Left lung (tissue), 10 donors: Measurements from ENCODE around the gene SOD3. TPM values are rescaled to one million over a fixed set of nuclear protein-coding genes. Genes with fewer than 3 reads are reported as not detected.

Experiments used
- ATAC-seq: fragments of 200-7000 bp; cut with Tn5 transposase; one replicate; pipeline ENCODE4 v1.9.1; 2020; ENCODE audit warnings: moderate library complexity
- DNase-seq, 4 donors: peaks; one replicate each; pipeline ENCODE4 v3.0.0-alpha.2; 2013 to 2020
- H3K27ac ChIP-seq, 2 donors: fragments of 200-600 bp; sonication (generic) in 1 of 2; one replicate each; pipeline versions ENCODE4 v1.5.0 to v1.8.0; 2020 to 2021
- H3K27me3 ChIP-seq, 2 donors: fragments of 200-600 bp; sonication (generic) in 1 of 2; one replicate each; pipeline versions ENCODE4 v1.5.0 to v1.8.0; 2020 to 2021
- H3K36me3 ChIP-seq, 2 donors: fragments of 200-600 bp; sonication (generic) in 1 of 2; one replicate each; pipeline versions ENCODE4 v1.5.0 to v1.8.0; 2020 to 2021
- H3K4me1 ChIP-seq, 2 donors: fragments of 200-600 bp; one replicate each; pipeline ENCODE4 v1.8.0; 2021
- H3K4me3 ChIP-seq, 2 donors: fragments of 200-600 bp; sonication (generic) in 1 of 2; one replicate each; pipeline versions ENCODE4 v1.5.0 to v1.8.0; 2020 to 2021; ENCODE audit warnings: mild to moderate bottlenecking in 1 of 2
- H3K9me3 ChIP-seq, 2 donors: fragments of 200-600 bp; sonication (generic) in 1 of 2; one replicate each; pipeline versions ENCODE4 v1.5.0 to v1.8.0; 2020 to 2021
- intact Hi-C, 2 donors: fragments of 100-400 bp; cut with DNase I; formaldehyde crosslinking; loops; one replicate each; pipeline versions ENCODE4 v1.11.2 to v1.14.2; 2022
- polyA plus RNA-seq, 6 donors: library from polyadenylated mRNA; unstranded; fragments of 120-200 nt; gene quantifications; one replicate each; pipeline ENCODE4 v1.2.1, GENCODE V29; 2013; ENCODE audit not compliant: insufficient read length in 6 of 6
- total RNA-seq, 2 donors: library from RNA; stranded (reverse); fragmentation: NEBNext Ultra II Directional; extraction: Animal tissue kit (Norgen Biotek cat#: 25700); gene quantifications; one replicate each; pipeline ENCODE4 v1.2.1, GENCODE V29; 2021
- TF ChIP-seq, protein P1 (sequence below), 2 donors: fragments of 200-600 bp; sonication (generic) in 1 of 2; IDR thresholded peaks; one replicate each; pipeline versions ENCODE4 v1.5.0 to v1.8.0; 2021; ENCODE audit warnings: antibody characterized with exemption in 2 of 2
- donor health status: DM: no; HTN: yes; CAD: no.
- donor health status: DM: no; HTN: no; CAD: no.

SOD3 gene
- total and polyA plus RNA-seq, 8 donors = 12.6 to 236 (median 17.5) TPM

DNA sequence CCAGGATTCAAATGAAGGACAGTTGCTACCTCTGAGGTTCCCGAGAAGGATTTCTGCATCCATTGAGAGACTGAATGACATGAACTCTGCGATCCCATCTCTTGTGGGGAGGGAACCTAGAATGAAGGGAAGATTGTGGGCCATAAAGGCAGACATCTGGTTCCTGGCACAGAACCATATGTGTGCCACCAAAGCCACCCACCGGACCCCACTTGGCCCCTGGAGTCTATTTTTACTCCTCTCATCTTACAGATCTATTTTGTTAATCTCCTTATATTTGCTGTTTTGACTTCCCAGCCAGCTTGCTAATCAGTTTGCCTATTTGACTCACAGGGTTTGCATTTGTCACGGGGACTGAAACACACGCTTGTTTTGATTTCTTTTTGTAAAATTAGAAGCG, 7.3 kb downstream of the SOD3 start:
- DNase-seq = no peak
- TF ChIP-seq, protein P1, sequence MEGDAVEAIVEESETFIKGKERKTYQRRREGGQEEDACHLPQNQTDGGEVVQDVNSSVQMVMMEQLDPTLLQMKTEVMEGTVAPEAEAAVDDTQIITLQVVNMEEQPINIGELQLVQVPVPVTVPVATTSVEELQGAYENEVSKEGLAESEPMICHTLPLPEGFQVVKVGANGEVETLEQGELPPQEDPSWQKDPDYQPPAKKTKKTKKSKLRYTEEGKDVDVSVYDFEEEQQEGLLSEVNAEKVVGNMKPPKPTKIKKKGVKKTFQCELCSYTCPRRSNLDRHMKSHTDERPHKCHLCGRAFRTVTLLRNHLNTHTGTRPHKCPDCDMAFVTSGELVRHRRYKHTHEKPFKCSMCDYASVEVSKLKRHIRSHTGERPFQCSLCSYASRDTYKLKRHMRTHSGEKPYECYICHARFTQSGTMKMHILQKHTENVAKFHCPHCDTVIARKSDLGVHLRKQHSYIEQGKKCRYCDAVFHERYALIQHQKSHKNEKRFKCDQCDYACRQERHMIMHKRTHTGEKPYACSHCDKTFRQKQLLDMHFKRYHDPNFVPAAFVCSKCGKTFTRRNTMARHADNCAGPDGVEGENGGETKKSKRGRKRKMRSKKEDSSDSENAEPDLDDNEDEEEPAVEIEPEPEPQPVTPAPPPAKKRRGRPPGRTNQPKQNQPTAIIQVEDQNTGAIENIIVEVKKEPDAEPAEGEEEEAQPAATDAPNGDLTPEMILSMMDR (IDR thresholded peaks at IDR 0.05) = no peak
- ATAC-seq = no peak
- Histone ChIP-seq H3K4me3 (no peak overlapping the region), H3K9me3 (no peaks in the 10 kb centered on the region), H3K4me1 (peaks cover 0 to 12% of the 10 kb centered on the region in 2 donors), H3K36me3 (peaks cover 0 to 4% of the 10 kb centered on the region in 2 donors), H3K27me3 (peaks cover 7 to 47% of the 10 kb centered on the region in 2 donors), H3K27ac (no peak overlapping the region)
- intact Hi-C loops = no loop called here

DNA sequence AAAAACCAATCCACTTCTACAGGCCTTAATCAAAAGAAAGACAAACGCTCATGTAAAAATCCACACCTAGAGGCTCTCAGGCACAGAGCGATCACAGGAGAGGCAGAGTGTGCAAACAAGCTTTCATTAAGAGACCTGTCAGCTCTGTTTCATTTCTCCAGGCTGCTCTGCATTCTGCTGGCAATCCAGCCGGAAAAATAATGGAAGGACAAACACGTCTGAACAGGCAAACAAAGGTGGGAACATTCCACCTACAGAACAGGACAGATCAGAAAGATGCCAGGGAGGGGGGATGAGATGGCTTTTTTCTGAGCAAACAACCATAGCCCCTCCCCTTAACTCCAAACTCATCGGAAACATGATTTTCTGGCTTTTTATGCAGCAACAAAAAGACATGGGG, 9.7 kb downstream of the SOD3 start:
- no peak for DNase-seq
- Histone ChIP-seq H3K36me3 (peaks cover 0 to 24% of the 10 kb centered on the region in 2 donors), H3K9me3 (no peaks in the 10 kb centered on the region), H3K27ac (no peak overlapping the region), H3K27me3 (peaks cover 0 to 23% of the 10 kb centered on the region in 2 donors), H3K4me3 (no peak overlapping the region), H3K4me1 (peaks cover 0 to 5% of the 10 kb centered on the region in 2 donors)
- TF ChIP-seq, protein P1 (IDR thresholded peaks at IDR 0.05) = no peak
- intact Hi-C loops = no loop called here
- peak; percentile 81 for ATAC-seq

DNA sequence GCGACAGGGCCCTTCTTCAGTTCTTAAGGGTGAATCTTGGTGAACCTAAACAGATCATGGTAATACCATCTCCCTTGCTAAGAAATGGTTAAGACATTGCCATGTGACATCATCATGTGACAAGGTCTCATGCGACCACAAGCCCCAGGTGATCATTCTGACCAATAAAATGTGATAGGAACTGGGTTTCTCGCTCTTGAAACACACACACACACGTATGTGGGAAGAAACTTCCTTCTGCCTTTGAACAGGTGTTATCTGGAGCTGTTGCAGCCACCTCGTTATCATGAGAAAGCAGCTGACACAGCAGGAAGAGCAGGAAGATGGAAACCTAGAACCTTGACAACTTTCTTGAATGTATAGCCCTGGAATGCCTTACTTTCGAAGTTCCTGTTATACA, 10.2 kb downstream of the SOD3 start:
- H3K4me3 ChIP-seq = no peak overlapping the region
- TF ChIP-seq, protein P1 (IDR thresholded peaks at IDR 0.05) = no peak
- H3K27me3 ChIP-seq = peaks cover 0 to 18% of the 10 kb centered on the region in 2 donors
- peaks cover 0 to 27% of the 10 kb centered on the region in 2 donors for H3K36me3 ChIP-seq
- intact Hi-C loops = no loop called here
- H3K4me1 ChIP-seq = no peaks in the 10 kb centered on the region
- H3K27ac ChIP-seq = no peak overlapping the region
- DNase-seq = no peak
- no peaks in the 10 kb centered on the region for H3K9me3 ChIP-seq
- ATAC-seq = no peak

DNA sequence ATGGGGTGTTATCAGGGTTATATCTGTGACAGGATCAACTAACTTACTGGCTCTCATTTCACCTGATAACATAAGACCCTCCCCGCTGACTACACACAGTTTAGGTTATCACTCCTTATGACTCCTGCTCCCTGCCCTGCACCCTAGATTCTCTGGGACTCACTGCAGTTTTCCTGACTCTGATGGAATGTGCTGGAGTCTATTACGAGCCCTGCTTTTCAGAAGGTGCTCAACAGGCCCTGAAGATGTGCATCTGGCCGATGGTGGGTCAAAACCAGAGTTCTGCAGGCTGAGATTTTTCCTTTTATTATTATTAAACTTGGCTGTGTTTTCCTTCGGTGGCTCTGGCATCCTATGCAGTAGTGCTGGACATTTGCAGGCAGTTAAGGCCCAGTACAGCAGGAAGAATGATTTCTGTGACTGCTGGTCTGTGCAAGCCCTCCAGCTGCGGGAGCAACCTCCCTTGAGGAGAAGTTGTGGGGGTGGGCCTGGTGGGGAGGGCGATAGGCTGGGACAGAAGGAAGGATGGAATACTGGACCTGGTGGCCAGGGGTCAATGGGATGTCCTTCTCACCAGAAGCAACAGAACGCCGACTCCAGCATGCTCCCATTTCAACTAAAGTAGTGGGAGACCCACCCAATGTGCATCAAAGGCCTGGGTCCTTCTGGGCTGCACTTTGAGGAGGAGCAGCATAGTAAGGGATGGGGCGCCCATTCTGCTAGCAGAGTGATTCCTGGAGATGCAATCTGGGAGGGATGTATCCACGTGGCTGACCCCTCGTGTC, 11.0 kb downstream of the SOD3 start:
- H3K4me1 ChIP-seq = no peaks in the 10 kb centered on the region
- H3K27ac ChIP-seq = no peak overlapping the region
- ATAC-seq (no peak), DNase-seq (no peak)
- H3K36me3 ChIP-seq = peaks cover 0 to 27% of the 10 kb centered on the region in 2 donors
- intact Hi-C loops = no loop called here
- TF ChIP-seq, protein P1 (IDR thresholded peaks at IDR 0.05) = no peak
- peaks cover 0 to 9% of the 10 kb centered on the region in 2 donors for H3K27me3 ChIP-seq
- no peak overlapping the region for H3K4me3 ChIP-seq
- no peaks in the 10 kb centered on the region for H3K9me3 ChIP-seq

DNA sequence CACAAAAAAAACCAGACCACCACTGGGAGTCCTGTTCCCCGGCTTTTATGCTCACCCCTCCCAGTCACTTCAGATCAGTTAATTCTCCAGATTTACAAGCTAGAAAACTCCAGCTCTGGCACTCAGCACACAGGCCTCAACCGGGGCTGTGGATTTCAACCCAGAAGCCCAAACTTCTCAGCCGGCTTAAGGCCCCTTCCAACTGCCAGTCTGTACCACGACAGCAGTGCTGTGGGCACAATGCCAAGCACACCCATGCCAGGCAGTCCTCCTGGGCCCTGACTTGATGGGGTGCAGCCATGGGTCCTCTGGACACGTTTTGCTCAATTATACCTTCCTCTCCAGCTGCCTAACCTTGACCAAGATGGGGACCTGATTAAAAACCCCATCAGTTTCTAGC, 12.2 kb downstream of the SOD3 start:
- Histone ChIP-seq H3K4me3 (no peak overlapping the region), H3K27me3 (no peaks in the 10 kb centered on the region), H3K9me3 (peaks cover 0 to 2% of the 10 kb centered on the region in 2 donors), H3K36me3 (peaks cover 0 to 32% of the 10 kb centered on the region in 2 donors), H3K4me1 (no peaks in the 10 kb centered on the region), H3K27ac (no peak overlapping the region)
- intact Hi-C loops = no loop called here
- DNase-seq (no peak), ATAC-seq (no peak)
- TF ChIP-seq, protein P1 (IDR thresholded peaks at IDR 0.05) = no peak
